Neural progenitor cell (in vitro differentiated cells): Measurements from ENCODE around the gene MPP4.

Source experiments
- CTCF ChIP-seq: fragments of 200-600 bp; sonication (generic); IDR thresholded peaks from 2 replicates; pipeline ENCODE4 v1.5.1; 2017; ENCODE audit warnings: antibody characterized with exemption, mild to moderate bottlenecking
- EZH2 ChIP-seq: fragments of 200-600 bp; sonication (generic); IDR thresholded peaks from 2 replicates; pipeline ENCODE4 v1.6.1; 2017; ENCODE audit warnings: antibody characterized with exemption, mild to moderate bottlenecking, moderate library complexity
- EZH2phosphoT487 ChIP-seq: fragments of 200-600 bp; sonication (generic); IDR thresholded peaks from 2 replicates; pipeline ENCODE4 v1.6.1; 2017; ENCODE audit warnings: antibody characterized with exemption

- TF ChIP-seq EZH2 = no peak
- no peak for TF ChIP-seq CTCF
- no peak for TF ChIP-seq EZH2phosphoT487
Measured at GRCh38 chr2:201733544-201733943, 35.1 kb upstream of the MPP4 start.
